HL-60 (cell line): ENCODE measurements around the gene HLA-DPB1.

Experiments
- CTCF ChIP-seq: IDR thresholded peaks from one replicate; pipeline ENCODE4 v1.5.1; 2011; ENCODE audit warnings: low read length, control low read depth, inconsistent platforms; ENCODE audit not compliant: insufficient read depth
- POLR2AphosphoS5 ChIP-seq: IDR thresholded peaks from 2 replicates; pipeline ENCODE4 v1.6.1; 2012; ENCODE audit warnings: low read depth
- REST ChIP-seq: IDR thresholded peaks from 2 replicates; pipeline ENCODE4 v1.6.1; 2012; ENCODE audit warnings: low read depth; ENCODE audit not compliant: insufficient replicate concordance

- no peak for TF ChIP-seq POLR2AphosphoS5
- TF ChIP-seq REST, result no peak
- TF ChIP-seq CTCF, result no peak
Measured at GRCh38 chr6:33029328-33030184, 46.2 kb upstream of the HLA-DPB1 start.
